NAMALWA (cell line): ENCODE measurements around the gene NR2F1.

Source experiments
- DNase-seq: peaks from one replicate; pipeline ENCODE4 v3.0.0-alpha.2; 2015; ENCODE audit warnings: low spot score

NR2F1 gene

DNA sequence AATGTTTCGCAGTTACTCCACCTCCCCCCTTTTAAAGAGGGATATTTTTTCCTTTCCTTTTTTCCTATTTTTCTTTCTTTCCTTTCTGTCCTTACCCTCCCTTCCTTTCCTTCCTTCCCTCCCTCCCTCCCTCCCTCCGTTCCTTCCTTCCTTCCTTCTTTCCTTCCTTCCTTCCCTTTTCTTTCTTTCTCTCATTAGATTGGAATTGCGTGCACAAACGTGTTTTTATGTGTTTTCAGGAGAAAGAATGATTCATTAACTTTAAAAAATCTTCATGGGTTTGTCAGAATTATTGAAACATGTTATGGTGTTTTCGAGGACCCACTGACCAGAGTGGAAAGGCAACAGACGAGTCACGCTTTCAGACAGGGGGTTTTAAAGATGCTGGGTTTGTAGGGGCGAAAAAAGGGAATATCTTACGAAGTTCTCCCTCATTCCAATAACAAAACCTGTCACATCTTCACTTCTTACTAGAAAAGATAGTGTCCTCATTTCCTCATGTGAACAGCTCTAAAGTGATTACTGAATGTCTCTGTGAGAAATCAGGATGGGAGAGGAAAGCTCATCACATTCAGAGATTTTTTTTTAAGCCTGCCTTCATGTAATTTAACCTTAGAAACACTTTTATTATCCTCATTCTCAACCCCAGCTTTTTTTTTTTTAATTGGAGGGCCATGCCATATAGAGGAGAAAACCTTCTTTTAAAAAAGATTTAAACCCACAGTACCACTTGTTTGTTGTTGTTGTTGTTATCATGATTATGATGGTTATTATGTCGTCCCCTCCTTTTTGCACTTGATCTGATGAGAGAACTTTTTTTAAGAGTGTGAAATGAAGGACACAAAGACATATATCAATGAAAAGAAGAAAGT, 21.9 kb downstream of the NR2F1 start:
- no peak for DNase-seq

DNA sequence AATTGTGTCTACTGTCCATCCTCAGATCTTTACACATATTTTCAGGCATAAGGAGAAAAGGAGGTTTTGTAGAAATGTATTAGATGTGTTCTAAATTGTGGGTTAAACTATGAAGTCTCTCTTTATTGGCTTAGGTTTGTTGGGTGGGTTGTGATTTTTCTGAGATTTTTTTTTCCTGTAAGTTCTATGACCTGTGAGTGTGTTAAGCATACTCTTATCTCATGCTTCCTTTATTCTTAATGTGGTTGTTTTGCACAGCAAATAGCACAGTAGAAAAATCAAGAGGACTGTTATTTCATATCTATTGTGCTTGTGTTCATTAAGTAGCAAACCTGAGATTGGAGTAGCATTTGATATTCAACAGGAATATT, 23.3 kb downstream of the NR2F1 start:
- DNase-seq, result no peak

DNA sequence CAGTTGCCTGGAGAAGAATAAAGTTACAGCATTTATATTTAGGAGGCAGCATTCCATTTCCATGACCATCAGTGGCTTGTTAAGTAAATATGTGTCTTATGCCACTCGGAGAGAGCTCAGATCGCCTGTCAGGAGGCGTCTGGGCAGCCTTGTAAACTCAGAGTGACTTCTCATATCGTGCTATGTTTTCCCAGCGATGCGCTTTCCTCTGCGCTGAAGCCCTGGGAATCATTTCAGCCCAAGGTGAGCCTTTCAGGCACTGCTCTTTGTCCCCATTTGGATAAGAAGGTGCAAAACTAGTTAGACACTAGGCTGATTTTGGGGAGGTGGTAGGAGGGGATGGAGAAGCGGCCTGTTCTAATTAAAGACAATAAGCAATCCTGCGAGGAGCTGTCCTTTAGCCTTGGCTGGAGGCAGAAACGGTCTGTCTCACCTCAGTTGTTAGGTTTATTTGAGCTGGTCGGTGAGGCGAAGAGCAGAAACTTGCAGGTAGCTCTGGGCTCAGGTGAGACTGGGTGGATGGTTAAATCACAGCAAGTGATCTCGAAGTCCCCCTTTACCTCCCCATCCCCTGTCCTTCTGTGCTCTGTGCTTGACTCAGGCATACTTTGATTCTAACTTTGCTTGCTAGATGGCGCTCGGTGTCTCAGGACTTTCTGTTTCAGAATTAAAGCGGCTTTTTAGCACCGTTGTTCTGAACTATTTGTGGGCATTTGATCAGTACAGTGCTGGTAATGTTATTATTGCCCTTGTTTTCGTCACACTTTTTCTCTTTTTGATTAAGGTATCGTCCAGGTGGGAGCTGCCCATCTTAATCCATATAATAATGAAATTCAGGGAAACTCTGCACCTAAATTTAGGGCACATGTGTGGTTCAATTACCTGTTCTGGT, 24.6 kb downstream of the NR2F1 start:
- DNase-seq, result peak; percentile 74

DNA sequence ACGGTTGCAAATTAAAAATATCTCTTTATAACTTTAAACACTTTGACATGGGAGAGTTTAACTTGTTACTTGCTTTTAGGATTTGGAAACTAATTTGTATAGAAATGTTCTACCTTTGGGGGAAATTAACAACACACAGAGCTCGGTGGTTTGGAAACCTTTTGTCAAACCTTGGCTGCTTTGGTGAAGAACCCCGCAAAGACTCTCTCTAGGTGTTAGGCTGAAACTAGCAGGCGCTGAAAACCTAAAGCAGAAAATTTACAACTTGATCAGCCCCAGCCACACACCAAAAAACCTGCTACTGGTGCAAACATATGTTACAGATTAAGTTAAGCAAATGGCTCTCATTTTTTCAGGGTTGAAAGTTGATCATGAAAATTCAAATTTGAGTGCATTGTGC, 25.8 kb downstream of the NR2F1 start:
- no peak for DNase-seq

DNA sequence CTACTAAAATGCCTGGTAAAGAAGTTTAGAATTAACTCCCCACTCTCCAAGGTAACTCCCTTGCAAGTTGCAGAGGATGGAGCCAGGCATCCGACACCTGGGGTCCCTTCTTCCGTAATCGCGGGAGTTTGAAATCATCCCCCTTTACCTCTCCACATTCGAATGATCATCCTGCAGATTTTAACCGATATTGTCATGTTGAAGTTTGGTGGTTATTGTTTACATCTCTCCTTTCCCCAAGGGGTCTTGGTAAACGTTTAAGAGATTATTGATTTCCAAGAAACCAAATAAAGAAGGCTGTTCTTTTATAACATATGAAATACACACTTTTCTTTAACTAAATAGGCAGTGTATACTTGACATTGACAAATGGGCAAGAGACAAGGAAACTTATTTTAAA, 26.7 kb downstream of the NR2F1 start:
- DNase-seq, result no peak

DNA sequence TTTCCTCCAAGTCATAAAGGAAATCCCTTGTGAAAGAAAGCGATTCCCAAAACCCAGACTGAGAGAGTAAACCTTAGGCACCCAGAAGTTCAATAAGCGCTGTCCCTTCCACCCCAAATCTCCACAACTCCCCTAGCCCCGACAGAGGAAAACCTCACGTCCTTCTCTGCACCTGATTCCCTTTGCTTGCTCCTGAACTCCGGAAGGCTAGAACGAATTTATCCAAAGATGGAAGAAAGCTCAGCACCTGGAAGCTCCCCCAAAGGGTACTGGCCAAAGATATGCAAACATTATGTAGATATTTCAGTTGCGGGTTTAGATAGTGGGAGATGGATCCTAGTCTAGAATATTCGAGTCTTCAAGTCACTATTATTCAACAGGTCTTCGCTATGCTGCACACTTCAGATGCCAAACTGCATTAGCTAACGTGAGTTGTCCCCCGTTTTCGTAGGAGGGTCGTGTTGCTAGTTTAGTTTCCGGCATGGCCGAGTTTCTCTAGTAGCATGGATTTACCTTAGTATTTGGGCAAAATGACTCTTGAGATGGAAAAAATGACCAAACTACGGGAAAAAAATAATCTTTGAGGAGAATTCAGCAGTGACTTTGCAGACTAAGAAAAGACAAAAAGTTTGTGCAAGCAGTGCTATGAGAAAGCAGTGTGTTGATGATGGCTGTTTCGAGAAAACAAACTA, 27.7 kb downstream of the NR2F1 start:
- no peak for DNase-seq

DNA sequence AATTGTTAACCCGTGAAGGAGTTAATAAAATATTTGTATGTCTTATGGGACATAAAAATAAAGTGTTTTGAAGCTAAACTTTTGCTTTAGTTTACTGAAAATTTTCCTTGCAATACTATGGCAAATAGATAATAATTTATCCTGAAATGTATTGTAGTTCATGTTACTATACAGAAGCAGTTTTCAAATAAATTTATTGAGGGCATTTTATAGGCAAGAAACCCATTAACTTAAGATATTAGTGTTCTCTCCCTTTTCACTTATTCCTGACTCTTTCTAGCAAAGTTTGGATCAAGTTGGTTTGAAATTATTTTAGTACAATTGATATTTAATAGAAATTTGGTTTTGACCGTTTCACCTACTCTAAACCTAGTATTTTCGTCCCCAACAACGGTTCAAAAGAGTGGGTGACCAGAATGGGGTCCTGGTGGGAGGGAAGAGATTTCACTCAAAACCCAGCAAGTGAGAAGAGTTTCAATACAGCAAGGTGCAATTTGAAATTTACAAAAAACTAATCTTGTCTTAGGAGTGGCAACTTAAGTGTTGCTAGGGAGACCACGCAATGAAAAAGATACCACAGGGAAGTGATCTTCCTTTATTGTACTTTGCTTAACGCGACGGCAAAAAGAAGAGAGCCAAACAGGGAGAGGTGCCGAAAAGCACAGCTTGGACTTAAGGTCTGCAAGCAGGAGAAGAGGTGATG, 28.4 kb downstream of the NR2F1 start:
- DNase-seq, result no peak

DNA sequence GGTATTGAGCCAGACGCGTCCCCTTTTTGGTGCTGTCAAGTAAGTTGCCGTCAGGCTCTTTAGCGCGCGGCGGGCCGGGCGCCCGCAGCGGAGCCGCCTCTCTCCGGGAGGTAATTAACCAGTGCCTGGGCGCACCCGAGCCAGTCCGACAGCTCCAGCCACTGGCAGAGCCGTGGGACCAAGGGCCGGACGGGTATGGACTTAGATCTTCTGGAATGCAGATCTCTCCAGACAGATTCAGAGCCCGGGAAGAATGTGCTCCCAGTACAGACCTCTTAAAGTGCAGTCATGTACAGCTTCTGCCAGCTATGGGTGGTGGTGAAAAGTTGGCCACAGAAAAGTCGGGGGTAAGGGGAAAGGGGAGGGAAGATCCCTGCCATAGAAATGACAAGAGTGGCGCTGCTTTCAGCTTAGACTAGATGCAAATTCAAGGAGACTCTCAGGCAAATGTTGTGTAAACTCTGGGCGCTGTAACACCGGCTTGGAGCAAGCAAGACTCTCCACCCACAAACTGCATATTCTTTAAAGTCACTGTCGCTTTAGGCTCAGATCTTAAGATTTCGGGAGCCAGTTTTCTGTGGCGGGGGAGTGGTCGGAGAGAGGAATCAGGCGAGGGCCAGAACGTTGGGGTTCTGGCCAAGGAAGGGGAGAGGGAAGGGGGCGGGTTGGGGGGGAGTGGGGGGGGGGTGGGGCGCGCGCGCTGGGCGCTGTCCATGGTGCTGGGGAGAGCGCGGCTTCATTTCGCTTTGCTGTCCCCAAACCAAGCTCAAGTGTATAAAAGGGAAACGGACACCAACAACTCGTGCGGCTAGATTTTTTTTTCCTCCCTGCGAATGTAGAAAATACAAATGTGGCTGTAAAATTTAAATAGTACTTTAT, 29.2 kb downstream of the NR2F1 start:
- no peak for DNase-seq

DNA sequence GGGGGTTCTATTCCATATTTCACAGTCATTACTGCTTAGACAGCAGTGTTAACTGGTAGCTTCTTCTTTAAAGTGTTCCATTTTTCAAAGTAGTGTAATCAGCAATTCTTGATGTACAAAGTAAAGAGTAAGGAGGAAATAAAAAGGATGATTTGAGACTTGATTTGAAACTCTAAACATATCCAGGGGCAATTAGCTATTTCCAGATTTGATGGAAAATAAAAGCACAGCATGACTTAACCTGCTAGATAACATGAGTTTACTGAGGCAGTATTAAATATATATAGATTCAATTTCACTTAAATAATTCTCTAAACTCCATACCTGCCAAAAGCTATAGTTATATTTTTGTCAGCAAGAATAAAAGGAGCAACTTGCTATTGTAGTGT, 29.8 kb downstream of the NR2F1 start:
- no peak for DNase-seq

DNA sequence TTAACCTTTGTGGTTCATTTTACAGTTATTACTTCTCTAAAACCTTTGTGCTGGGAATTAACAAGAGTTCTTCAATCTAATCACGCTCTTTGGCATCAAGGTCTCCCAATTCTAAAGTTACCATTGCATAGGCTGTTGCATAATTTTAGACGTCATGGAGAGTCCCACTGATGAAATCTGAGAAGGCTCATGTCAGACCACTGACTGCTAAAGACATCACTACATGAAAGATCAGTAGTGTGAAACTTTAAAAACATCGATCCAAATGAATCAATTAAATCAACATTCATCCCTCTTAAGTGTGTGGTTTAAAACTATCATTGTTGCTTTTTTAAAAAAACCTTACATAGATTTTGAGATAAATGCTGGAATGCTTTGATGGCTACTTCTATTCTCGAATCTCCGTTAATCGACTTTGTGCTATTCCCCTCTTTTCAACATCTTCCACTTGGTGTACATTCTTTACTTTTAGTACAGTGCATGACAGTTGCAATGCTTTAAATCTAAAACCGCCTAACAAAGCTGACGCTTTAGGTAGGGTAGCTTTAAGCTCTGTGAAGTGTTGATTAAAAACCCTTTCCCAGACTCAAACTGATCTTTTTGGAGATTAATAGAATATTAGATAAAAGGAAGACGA, 33.6 kb downstream of the NR2F1 start:
- DNase-seq, result no peak

DNA sequence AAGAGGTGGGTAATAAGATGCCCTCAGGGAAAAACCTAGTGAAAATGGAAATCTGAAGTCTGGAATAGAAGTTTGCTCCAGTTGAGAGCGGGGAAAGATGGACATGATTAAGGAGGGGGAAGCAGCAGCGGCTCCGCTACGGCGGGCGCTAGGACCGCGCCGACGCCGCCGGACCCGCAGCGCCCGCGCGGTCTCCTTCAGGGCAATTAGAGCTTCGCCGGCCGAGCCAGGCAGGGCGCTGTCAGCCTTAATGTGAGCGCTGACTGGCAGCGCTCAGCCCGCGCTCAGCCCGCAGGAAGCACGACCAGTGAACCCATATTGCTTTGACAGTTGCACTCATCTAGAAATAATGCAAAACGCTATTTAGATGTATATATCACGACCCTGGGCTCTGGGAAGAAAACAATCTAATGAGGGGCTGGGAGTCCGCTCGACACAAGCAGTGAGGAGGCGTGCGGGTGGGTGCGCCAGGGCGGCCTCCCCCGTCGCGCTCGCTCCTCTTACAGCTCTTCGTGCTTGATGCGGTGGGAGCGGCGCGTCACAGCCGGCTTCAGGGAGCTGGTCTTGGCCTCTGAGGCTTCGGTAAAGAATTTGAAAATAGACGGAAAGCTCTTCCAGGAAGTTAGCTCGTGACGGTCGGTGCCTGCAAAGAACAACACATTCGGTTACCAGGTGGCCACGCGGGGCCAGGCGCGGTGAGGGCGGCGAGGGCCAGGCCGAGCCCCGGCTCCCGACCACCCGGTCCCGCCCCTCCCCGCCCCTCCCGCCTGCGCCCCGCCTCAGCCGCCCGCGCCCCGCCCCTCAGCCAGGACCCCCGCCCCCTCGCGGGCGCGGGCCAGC, 37.7 kb downstream of the NR2F1 start:
- peak; percentile 81 for DNase-seq

DNA sequence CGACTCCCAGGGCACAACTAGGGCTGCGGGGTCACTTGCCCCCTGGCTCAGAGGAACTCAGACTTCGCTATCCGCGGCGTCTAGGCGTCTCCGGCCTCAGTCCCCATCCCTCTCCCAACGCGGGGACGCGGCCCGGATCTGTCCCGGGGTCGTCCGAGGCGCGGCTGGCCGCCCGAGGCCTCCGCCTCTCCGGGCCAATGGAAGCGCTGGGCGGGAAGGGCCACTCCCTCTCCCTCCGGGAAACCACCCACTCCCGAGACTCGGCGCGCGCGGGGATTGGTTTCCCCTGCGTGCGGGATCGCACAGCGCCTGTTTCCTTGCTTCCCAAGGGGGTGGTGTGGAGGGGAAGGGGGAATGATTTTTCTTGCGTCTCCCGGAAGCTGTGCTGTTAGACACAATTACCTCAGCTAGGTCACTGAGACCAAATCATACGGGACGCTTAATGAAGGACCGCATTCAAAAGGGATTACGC, 38.3 kb downstream of the NR2F1 start:
- DNase-seq, result no peak

DNA sequence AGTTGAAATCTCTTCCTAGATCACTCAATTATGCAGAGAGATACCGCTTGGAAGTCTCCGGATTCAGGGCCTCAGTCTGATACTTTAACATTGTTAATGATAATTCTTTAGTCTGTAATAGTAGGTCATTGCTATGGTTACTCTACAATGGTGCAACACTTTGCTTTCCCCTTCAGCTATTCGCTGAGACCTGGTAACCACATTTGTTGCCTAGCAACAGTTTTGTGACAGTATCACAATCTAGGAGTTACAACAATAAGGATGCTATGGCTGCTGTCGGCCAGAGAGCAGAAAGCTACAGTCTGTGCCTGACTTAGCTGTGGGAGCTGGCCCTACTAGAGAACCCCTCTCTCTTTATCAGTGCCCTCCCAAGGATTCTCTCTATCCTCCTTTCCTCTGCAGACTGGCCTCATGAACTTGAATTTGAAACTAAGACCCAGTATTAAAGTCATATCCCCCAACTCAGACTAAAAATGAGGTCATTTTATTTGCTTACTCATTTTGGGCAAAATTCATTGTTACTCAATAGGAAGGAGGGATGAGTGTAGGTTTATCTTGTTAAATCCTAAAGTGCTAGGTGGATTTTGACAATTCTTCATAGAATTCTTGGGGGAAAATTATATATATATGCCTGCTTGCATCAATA, 39.3 kb downstream of the NR2F1 start:
- DNase-seq, result peak; percentile 55

DNA sequence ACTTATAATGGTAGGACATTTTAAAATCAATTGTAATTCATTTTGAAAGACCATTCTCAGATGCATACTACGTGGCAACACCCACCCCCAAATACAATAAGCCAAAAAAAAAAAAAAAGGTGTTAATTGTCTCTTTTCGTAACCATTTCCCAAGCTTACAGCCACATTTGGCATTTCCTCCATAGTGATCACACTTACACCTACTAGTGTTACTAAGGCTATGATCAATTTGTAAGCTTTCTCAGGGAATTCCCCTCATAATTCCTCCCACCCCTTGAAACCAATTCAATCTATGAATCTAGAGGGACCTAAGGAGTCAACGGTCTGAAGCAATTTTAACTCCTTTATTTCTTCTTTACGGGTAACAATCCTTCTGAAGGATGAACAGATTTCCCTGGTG, 40.1 kb downstream of the NR2F1 start:
- DNase-seq, result no peak

DNA sequence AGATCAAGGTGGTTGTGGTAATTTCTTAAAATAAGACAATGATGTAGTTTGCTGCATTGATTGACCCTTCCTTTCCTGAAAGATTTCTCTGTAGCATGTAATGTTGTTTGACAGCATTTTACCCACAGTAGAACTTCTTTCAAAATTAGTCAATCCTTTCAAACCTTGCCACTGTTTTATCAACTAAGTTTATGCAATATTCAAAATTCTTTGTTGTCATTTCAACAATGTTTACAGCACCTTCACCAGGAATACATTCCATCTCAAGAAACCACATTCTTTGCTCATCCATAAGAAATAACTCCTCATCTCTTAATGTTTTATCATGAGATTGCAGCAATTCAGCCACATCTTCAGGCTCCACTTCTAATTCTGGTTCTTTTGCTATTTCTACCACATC, 43.8 kb downstream of the NR2F1 start:
- no peak for DNase-seq

DNA sequence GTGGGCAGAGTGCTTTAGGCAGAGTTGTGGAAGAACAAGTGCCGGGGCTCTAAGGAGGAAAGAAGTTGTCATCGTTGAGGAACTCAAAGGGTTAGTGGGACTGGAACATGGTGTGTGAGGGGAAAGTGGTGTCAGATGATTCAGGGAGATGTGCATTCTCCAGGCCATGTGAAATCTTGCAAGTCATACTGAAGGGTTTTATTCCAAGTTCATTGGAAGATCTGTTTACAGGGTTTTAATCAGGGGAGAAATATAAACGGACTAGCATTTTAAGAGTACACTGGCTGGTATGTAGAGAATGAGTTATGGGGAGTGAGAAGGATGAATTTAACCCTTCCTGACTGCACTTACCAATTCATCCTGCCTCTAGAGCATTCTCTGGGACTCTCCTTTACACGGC, 49.3 kb downstream of the NR2F1 start:
- no peak for DNase-seq

DNA sequence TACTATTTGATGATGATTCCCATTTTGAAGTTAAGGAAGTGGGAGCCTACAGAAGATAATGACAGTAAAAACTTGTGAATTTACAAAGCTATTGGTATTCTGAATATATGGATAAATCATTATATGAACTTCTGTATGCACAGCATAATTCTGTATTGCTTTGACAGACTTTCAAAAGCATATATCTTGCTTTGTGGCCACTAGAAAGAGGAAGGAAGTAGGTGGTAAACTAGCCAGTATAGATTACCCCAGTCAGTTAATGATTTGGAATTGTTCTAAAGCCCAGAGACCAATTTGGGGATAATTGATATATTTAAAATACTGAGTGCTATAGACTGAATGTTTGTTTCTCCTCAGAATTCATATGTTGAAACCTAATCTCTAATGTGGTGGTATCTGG, 53.0 kb downstream of the NR2F1 start:
- no peak for DNase-seq

DNA sequence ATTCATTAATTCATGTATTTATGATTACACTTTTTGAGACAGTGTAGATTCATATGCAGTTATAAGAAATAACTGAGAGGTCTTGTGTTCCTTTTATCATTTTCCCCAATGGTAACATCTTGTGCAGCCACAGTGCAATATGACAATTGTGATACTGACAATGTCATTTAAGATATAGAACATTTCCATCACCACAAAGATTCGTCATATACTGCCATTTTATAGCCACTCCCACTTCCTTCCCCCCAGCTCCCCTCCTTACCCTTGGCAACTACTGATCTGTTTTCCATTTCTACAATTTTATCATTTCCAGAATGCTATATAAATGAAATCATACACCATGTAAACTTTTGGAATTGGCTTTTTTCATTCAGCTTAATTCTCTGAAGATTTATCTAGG, 53.8 kb downstream of the NR2F1 start:
- DNase-seq, result no peak

DNA sequence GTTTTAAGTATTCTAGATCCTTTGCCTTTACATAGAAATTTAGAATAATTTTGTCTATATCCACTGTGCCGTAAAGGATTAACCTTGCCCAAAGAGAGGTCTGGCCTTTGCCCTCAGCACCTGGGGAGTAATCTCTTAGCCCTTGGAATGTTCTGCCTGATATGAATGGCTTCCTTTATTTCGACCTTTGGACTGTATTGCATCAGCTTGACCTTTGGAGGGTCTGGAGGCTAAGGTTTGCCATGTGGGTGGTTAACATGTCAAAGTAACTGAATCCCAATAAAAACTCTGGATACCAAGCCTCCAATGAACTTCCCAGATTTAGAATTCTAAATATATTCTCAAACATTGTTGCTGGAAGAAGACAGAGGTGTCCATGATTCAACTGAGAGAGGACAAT, 54.7 kb downstream of the NR2F1 start:
- DNase-seq, result no peak
